NCI-H460 (cell line): ENCODE measurements around the gene ZNF600. TPM values are rescaled to one million over a fixed set of nuclear protein-coding genes. Genes with fewer than 3 reads are reported as not detected.
A peak's percentile ranks its signal among the peaks of the same experiment; 100 is the strongest.
"Not testable (repeated sequence)": the region's sequence is repeated elsewhere in the genome, so short reads cannot be mapped to it uniquely, and the experiment has no call there.

Experiments used
- DNase-seq: peaks from one replicate; pipeline ENCODE4 v3.0.0-alpha.2; 2016; ENCODE audit warnings: low read depth; ENCODE audit errors: extremely low read depth
- total RNA-seq: library from RNA; depleted of rRNA; stranded (reverse); fragments of >200 nt; shearing (Covaris generic); gene quantifications from 2 replicates; pipeline ENCODE4 v1.2.3, GENCODE V29; 2014

ZNF600 gene
- total RNA-seq, 1 experiment from 2014 or later = 5.7 TPM

GRCh38 chr19:52742516-52742915 is 44.1 kb downstream of the ZNF600 start:
- no peak for DNase-seq

GRCh38 chr19:52741951-52742485 is 44.6 kb downstream of the ZNF600 start:
- DNase-seq = no peak

GRCh38 chr19:52741371-52741770 is 45.2 kb downstream of the ZNF600 start:
- not testable (repeated sequence) for DNase-seq

GRCh38 chr19:52739576-52739975 is 47.0 kb downstream of the ZNF600 start:
- no peak for DNase-seq

DNA sequence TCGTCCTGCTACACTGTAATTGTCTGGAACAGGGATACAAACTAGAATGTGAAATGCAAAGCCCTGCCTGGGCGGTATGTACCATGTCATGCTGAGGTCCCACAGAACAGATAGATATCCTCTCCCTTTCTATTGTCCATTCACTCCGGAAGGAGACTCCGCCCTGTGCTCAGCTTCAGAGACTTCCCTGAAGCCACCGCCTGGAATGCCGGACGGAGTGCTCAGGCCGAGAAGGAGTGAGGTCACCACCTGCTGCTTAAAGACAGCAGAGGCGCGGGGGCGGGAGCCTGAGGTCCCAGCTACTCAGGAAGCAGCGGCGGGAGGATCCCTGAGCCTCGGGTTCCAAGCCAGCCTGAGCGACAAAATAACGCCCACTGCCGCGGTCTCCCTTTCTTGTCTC is 50.9 kb downstream of the ZNF600 start:
- DNase-seq = no peak

DNA sequence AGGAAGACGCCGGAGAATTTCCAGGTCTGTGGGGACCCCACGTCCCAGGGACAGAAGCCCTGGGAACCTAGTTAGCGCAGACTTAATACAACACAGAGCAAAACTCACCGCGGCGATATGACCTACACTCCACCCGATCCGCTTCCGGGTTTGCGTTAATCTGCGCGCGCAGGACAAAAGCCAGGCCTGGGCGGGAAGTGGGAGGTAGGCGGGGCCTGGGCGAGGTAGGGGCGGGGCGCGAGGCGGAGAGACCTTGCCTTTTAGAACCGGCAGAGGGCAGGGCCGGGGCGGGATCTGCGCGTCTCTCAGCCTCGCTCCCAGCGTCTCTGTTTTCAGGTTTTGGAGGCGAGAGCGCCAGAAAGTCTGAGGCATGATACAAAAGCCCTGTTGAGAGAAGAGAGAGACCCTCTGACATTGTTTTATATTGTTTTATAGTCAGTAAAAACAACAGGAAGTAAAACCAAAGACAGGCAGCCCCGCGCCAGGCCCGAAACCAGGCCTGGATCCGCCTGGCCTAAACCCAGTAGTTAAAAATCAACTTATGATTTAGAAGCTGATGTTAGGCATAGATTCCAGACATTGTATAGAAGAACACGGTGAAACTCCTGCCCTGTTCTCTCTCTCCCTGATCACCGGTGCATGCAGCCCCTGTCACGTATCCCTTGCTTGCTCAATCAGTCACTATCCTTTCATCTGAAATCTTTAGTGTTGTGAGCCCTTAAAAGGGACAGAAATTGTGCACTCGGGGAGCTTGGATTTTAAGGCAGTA is 51.5 kb downstream of the ZNF600 start, which contains the start of gene ZNF611:
ZNF611 (minus strand) TSS at position 152 of the 769 bp plus-strand sequence. CDS start 19,150 bp downstream, outside the sequence.
- DNase-seq = peak; percentile 89

DNA sequence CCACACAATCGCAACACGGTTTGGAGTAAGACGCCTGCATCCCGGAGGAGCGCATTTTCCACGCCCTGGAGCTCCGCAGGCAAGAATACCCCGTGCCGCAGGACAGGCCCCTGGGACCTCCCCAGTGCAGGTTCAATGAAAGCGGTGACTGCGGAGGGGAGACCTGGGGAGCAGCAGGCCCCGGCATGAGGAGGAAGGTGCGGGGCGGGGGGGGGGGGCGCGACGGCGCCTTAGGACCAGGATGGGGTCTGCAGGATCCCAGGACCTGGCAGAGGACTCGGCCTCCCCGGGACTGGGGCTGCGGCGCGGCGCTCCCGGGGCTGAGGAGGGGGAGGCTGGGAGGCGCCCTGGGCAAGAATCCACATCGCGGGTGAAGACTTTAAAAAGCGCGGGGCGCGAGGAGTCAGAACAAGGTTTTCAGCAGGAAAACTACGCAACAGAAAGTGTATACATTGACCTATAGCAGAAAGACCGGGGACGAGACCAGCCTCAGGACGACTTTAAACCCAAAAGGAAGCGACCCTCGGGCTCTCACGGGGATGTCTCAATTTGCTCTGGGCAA is 52.2 kb downstream of the ZNF600 start:
- DNase-seq = no peak

- not testable (repeated sequence) for DNase-seq
Measured at GRCh38 chr19:52726051-52726450, 60.5 kb downstream of the ZNF600 start.

GRCh38 chr19:52725528-52725961 is 61.0 kb downstream of the ZNF600 start:
- no peak for DNase-seq

- no peak for DNase-seq
Measured at GRCh38 chr19:52724701-52725514, 61.7 kb downstream of the ZNF600 start.

DNA sequence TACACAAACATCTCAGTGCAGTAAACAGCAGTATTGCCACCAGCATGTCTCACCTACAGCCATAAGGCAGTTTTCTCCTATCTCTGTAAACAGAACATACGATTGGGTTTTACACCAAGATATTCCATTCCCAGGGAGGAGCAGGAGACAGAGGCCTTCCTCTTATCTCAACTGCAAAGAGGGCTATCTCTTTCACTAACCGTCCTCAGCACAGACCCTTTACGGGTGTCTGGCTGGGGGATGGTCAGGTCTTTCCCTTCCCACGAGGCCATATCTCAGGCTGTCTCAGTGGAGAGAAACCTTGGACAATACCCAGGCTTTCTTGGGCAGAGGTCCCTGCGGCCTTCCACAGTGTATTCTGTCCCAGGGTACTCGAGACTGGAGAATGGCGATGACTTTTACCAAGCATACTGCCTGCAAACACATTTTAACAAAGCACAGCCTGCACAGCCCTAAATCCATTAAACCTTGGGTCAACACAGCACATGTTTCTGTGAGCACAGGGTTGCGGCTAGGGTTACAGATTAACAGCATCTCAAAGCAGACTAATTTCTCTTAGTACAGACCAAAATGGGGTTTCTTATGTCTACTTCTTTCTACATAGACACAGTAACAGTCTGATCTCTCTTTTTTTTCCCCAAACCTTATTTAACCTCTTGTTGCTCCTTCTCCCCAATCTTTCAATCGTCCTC is 62.5 kb downstream of the ZNF600 start:
- DNase-seq = not testable (repeated sequence)

GRCh38 chr19:52722062-52723003 is 64.3 kb downstream of the ZNF600 start:
- peak; percentile 7 for DNase-seq

- not testable (repeated sequence) for DNase-seq
Measured at GRCh38 chr19:52720541-52720940, 66.0 kb downstream of the ZNF600 start.

GRCh38 chr19:52716522-52716921 is 70.1 kb downstream of the ZNF600 start:
- no peak for DNase-seq

DNA sequence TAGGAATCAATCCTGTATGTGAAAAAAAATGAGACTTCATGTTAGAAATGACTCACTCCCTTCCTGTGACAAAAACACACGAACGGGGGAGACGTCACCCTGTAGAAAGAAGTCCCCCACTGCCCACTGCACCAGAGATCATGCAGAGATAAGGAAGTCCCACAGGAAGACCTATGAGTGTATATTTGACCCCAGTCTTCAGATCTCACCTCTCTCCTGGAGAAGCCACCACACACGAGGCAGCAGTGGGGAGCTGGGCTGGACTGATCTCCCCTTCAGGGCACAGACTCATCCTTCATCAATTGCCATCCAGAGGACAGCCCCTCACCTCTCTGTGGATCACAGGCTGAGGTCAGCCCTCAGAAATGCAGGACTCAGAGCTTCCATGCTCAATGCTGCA is 70.7 kb downstream of the ZNF600 start:
- DNase-seq = not testable (repeated sequence)

DNA sequence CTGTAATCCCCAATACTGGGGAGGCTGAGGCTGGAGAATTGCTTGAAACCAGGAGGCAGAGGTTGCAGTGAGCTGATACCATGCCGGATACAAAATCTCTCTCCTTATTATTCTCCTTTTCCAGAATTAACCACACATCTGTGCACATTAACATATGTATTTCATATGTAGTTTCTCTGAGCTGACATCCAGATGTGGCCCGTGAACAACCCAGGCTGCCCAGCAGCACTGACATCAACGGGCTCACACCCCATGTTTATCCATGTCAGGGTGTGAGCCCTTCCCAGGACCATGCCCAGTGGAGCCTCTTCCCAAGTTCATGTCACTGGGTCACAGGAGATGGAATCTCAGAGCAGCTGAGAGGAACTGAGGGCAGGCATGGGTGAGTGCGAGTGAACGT is 71.3 kb downstream of the ZNF600 start:
- not testable (repeated sequence) for DNase-seq
